ENCODE measurements around the gene BCAR1. TPM values are rescaled to one million over a fixed set of nuclear protein-coding genes. Genes with fewer than 3 reads are reported as not detected.

The BCAR1 gene
- total RNA-seq, 1 experiment from 2014 or later = 58.6 TPM

DNA sequence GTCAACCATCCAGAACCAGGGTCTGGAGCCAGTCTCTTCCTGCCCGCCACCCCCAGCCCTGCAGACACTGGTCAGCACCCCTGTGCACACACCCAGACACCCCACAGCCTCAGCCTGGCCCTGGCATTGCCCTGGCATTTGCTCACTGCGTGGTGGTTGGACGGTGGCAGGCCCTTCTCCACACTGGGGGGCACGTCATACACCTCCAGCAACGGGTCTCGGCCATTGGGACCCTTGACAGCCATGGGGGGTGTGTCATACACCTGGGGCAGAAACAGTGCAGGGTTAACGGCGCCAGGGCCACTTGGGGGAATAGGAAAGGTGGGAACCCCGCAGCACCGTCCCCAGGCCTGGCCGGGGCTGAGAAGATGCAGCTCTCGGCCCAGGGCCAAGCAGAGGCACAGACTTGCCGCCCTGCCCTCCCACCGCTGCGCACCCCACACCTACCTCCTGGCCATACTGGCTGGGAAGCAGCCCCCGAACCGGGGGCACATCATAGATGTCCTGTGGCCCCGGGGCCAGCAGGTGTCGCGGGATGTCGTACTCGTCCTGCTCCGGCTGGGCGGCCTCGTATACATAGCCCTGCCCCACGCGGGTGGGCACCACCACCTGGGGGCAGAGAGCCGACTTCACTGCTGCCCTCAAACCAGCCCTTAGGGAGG is 14.6 kb downstream of the BCAR1 start:
- Mint-ChIP-seq H3K36me3 (ENCODE audit: insufficient read depth, unreplicated experiment) (peaks cover 39% of the 10 kb centered on the region), H3K9me3 (ENCODE audit: unreplicated experiment) (no peaks in the 10 kb centered on the region), H3K27ac (ENCODE audit: low read depth, unreplicated experiment) (no peak overlapping the region), H3K4me1 (ENCODE audit: insufficient read depth, unreplicated experiment) (peaks cover 11% of the 10 kb centered on the region), H3K27me3 (ENCODE audit: insufficient read depth, unreplicated experiment) (no peaks in the 10 kb centered on the region), H3K4me3 (ENCODE audit: unreplicated experiment) (no peak overlapping the region)
- POLR2A ChIA-PET = interaction anchor here (1.3 to 2.3 kb wide), 3 partner anchors 13 to 69 kb away, joined by 3 to 8 read pairs (median 4); no protein-coding TSS in a partner anchor
- CTCF ChIA-PET = interaction anchor here (0.6 to 5.5 kb wide), 3 partner anchors 37 to 196 kb away, joined by 3 to 33 read pairs (median 4); no protein-coding TSS in a partner anchor
- DNase-seq (ENCODE audit: unreplicated experiment) = no peak
- TF ChIP-seq, protein P1, sequence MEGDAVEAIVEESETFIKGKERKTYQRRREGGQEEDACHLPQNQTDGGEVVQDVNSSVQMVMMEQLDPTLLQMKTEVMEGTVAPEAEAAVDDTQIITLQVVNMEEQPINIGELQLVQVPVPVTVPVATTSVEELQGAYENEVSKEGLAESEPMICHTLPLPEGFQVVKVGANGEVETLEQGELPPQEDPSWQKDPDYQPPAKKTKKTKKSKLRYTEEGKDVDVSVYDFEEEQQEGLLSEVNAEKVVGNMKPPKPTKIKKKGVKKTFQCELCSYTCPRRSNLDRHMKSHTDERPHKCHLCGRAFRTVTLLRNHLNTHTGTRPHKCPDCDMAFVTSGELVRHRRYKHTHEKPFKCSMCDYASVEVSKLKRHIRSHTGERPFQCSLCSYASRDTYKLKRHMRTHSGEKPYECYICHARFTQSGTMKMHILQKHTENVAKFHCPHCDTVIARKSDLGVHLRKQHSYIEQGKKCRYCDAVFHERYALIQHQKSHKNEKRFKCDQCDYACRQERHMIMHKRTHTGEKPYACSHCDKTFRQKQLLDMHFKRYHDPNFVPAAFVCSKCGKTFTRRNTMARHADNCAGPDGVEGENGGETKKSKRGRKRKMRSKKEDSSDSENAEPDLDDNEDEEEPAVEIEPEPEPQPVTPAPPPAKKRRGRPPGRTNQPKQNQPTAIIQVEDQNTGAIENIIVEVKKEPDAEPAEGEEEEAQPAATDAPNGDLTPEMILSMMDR (IDR thresholded peaks at IDR 0.05; ENCODE audit: unreplicated experiment) = no peak
- intact Hi-C loops (cut with micrococcal nuclease) = no loop called here
- BruUV-seq (replicated peaks) = no TSS peak

DNA sequence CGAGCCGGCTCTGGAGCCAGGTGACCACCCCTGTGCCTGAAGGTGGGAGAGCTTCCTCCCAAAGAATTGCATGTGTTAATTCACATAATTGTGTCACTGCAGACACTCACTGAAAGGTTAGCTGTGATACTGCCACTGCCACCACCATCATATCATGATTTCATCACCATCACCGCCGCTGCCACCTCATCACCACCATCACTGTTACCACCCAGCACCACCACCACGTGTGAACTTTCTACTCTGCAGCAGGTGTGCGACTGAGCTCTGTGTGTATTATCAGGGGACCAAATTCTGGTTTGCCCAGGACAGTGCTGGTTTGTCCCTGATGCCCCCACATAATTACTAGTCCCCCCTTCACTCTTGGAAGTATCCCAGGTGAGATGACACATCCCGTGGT is 15.2 kb downstream of the BCAR1 start:
- no peak overlapping the region for H3K27ac Mint-ChIP-seq (ENCODE audit: low read depth, unreplicated experiment)

DNA sequence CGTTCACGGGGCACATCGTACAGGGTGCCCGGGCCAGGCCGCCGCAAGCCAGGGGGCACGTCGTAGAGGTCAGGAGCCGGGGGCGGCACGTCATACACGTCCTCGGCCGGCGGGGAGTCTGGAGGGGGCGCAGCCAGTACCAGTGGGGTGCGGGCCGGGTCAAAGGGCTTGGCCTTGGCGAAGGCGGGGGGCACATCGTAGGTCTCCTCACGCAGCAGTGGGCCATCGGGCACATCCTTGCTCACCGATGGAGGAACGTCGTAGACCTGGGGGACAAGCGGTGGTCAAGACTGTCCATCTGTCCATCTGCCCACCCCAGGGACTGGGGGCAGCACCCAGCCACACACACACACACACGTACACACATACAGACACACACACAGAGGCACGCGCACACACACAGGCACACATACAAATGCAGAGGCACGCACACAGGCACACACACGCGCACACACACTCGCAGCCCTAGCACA is 15.7 kb downstream of the BCAR1 start:
- peaks cover 11% of the 10 kb centered on the region for H3K4me1 Mint-ChIP-seq (ENCODE audit: insufficient read depth, unreplicated experiment)
- intact Hi-C loops (cut with micrococcal nuclease) = no loop called here
- ChIA-PET POLR2A (interaction anchor here (0.9 to 2.3 kb wide), 3 partner anchors 15 to 70 kb away, joined by 3 to 8 read pairs (median 3); no protein-coding TSS in a partner anchor), CTCF (interaction anchor here (0.6 to 5.5 kb wide), 10 partner anchors 8 to 282 kb away, joined by 3 to 106 read pairs (median 21); no protein-coding TSS in a partner anchor)
- DNase-seq (ENCODE audit: unreplicated experiment) = no peak
- H3K9me3 Mint-ChIP-seq (ENCODE audit: unreplicated experiment) = no peaks in the 10 kb centered on the region
- TF ChIP-seq, protein P1 (IDR thresholded peaks at IDR 0.05; ENCODE audit: unreplicated experiment) = no peak
- BruUV-seq (replicated peaks) = no TSS peak
- peaks cover 46% of the 10 kb centered on the region for H3K36me3 Mint-ChIP-seq (ENCODE audit: insufficient read depth, unreplicated experiment)
- H3K27ac Mint-ChIP-seq (ENCODE audit: low read depth, unreplicated experiment) = no peak overlapping the region
- H3K27me3 Mint-ChIP-seq (ENCODE audit: insufficient read depth, unreplicated experiment) = no peaks in the 10 kb centered on the region
- H3K4me3 Mint-ChIP-seq (ENCODE audit: unreplicated experiment) = no peak overlapping the region

More for the DNA sequence above, 15.2 kb downstream of the BCAR1 start:
- BruUV-seq (replicated peaks) = no TSS peak
- intact Hi-C loops (cut with micrococcal nuclease) = no loop called here
- TF ChIP-seq, protein P1 (IDR thresholded peaks at IDR 0.05; ENCODE audit: unreplicated experiment) = no peak
- ChIA-PET POLR2A (interaction anchor here (1.3 to 2.3 kb wide), 2 partner anchors 14 to 69 kb away, joined by 3 to 8 read pairs; no protein-coding TSS in a partner anchor), CTCF (interaction anchor here (0.6 to 5.5 kb wide), 6 partner anchors 36 to 283 kb away, joined by 3 to 106 read pairs (median 4); no protein-coding TSS in a partner anchor)
- peaks cover 44% of the 10 kb centered on the region for H3K36me3 Mint-ChIP-seq (ENCODE audit: insufficient read depth, unreplicated experiment)
- no peak for DNase-seq (ENCODE audit: unreplicated experiment)
- H3K4me3 Mint-ChIP-seq (ENCODE audit: unreplicated experiment) = no peak overlapping the region
- H3K9me3 Mint-ChIP-seq (ENCODE audit: unreplicated experiment) = no peaks in the 10 kb centered on the region
- H3K27me3 Mint-ChIP-seq (ENCODE audit: insufficient read depth, unreplicated experiment) = no peaks in the 10 kb centered on the region
- peaks cover 11% of the 10 kb centered on the region for H3K4me1 Mint-ChIP-seq (ENCODE audit: insufficient read depth, unreplicated experiment)

All from MCF 10A (cell line).